ENCODE data around the gene FAM120A. TPM values are rescaled to one million over a fixed set of nuclear protein-coding genes. Genes with fewer than 3 reads are reported as not detected.
A peak's percentile ranks its signal among the peaks of the same experiment; 100 is the strongest.

Gene FAM120A
- total RNA-seq, 2 donors from 2014 or later, result 79.6 to 79.7 TPM

DNA sequence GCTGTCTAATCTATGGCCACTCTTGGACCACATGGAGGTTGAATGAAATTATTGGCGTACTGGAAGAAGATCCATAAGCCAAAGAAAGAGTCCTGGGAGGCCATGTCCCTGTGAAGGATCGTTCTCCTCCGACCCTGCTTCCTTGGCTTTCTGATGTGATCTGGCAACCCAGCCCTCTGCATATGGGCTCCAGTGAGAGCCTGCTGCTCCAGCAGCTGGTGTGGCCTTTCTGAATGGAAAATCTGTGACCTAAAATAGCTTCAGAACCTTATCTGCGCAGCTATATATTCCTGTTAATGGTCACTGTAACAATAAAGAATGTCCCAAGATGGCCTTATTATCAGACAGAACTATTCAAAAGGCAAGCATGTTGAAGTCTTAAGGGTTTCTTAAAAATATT lies 84.7 kb downstream of the FAM120A start:
- no peak for DNase-seq
- intact Hi-C loops (cut with DNase I), result no loop called here
- ATAC-seq, result no peak

DNA sequence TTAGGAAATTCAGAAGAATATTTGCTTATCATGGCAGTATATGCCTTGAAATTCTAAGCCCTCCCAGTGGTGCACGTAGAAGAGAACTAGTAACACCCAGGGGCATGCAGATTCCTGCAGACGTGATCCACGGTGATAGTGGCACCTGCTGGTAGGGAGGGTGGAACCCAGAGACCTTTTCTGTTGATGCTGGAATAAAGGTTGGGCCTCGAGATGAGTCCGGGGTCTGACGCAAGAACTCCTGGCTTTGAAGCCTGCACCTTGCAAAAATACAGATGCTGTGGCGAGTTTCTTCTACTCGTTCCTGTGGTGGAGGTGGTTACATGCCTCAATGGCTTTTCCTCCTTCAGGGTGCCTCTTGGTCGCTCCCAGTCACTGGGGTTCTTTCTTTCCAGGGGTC lies 85.4 kb downstream of the FAM120A start:
- intact Hi-C loops (cut with DNase I), result no loop called here
- DNase-seq (no peak), ATAC-seq (no peak)

DNA sequence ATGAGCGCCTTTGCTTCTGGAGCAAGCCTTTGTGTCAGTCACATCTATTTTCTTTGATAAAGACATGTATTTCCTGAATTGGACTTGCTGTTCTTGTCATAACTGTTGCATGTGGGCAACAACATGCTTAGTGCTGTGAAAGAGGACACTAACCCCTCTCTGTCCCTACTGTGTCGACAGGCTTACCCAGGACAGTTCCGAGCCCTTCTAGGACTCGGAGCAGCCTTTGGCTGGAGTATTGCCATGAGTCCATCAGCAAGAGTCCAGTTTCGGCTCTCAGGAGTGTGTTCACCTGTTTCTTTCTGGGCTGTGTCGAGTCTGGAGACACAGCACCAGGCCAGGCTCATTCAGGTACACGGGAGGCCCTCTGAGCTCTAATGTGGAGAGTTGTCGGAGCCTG lies 88.8 kb downstream of the FAM120A start:
- no peak for DNase-seq
- ATAC-seq, result peak; percentile 16 to 39
- intact Hi-C loops (cut with DNase I), result loop anchor here in 1 of 2 donors (10.0 kb wide), 1 partner anchor 386 kb away; no protein-coding TSS in a partner anchor

DNA sequence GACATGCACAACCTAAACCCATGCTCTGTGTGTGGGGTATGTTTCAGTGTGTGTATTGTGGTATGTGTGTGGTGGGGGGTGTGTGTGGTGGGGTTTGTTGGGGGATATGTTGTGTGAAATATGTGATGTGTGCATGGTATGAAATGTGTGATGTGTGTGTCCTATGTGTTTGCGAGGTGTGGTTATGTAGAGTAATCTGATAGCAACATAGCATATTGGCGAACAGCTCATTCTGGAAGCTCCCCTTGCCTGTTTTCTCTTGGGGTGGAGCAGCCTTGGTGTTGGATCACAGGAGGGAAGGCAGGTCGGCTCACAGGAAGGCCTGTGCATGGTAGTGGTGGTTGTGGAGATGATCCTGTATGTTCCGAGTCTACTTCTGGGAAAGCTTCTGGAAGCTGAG lies 89.5 kb downstream of the FAM120A start:
- intact Hi-C loops (cut with DNase I), result loop anchor here in 1 of 2 donors (10.0 kb wide), 1 partner anchor 386 kb away; no protein-coding TSS in a partner anchor

DNA sequence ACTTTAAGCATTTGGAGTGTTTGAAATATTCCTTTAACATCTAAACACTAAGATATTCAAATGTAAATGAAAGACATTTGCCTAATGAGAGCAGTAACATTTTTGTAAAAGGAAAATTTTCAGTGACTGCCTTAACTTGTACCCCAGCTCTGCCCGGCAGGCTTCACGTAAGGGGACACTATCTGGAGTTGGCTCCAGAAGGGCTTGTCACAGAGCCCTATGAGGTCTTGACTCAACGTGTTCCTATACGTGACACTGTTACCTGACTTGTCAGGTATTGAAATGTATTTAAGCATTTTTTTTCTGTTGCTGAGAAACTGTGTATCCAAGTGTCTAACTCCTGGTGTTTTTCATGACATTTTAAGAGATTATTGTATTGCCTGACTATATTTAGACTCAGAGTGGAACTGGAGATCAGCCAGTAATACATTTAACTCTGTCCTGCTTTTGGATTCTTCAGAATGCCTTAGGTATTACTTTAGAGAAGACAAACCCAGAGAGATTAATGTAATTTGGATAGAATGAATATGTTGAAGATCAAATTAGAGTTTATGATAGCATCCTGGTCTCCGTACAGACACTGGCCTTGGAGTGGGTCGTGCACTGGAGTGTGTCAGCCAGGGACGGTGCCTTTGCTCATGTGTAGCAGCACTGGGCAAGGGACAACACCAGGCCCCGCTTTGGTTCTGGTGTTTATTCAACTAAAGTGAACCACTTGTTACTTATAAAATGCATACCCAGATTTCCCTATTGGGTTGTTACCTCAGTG lies 90.3 kb downstream of the FAM120A start:
- DNase-seq (no peak), ATAC-seq (peak in 1 of 2 donors; percentile 58)
- intact Hi-C loops (cut with DNase I), result loop anchor here in 1 of 2 donors (10.0 kb wide), 1 partner anchor 387 kb away; no protein-coding TSS in a partner anchor

More for the DNA sequence above, 89.5 kb downstream of the FAM120A start:
- no peak for DNase-seq
- no peak for ATAC-seq

DNA sequence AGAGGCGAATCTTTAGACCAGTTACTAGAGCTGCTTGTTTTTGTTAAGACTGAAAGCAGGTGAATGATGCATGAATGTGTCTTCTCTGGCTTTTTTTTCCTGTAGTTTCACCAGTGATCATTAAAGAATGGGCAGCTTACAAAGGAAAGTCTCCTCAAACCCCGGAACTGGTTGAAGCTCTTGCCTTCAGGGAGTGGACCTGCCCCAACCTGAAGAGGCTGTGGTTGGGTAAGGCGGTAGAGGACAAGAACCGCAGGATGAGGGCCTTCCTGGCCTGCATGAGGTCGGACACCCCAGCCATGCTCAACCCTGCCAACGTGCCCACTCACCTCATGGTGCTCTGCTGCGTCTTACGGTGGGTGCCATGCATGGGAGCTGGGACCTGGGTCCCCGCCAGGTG lies 91.6 kb downstream of the FAM120A start:
- DNase-seq, result no peak
- ATAC-seq, result no peak
- intact Hi-C loops (cut with DNase I), result loop anchor here in 1 of 2 donors (10.0 kb wide), 1 partner anchor 388 kb away; no protein-coding TSS in a partner anchor

DNA sequence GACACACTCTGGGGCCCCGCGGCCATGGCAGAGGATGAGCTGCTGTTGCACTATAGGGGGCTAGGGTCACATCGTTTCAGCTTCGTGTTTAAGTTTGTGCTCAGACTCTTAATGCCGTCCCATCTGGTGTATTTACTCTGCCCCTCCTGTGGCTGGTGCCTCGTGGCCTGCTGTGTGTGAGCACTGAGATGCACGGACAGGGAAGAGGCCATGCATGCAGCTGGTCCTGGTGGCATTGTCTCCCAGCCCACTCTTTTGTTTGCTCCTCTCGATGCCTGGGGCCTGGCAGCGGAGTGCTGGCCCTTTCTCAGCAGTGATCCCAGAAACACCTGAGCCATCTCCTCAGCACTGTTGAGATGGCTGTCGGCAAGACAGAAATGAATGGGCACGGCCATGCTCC lies 94.9 kb downstream of the FAM120A start:
- intact Hi-C loops (cut with DNase I), result loop anchor here in 1 of 2 donors (10.0 kb wide), 1 partner anchor 392 kb away; no protein-coding TSS in a partner anchor
- no peak for ATAC-seq
- DNase-seq, result no peak

DNA sequence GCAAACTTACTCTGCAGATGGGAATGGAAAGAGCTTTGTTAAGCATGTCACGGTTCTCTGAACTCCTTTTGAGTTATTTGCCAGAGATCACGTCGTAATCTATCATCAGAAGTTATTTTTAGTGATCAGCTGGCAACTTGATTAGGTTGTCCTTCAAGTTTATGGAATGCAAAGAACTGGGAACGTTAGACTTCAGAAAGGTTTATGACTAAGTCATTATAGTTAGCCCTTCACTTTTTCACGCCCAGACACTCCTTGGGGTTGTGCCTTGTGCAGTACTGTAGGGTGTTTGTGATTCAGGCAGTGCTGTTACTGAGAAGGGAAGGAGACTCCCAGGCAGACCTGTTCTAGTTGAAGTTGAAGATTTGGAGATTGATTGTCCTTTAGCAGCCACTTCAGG lies 98.1 kb downstream of the FAM120A start:
- intact Hi-C loops (cut with DNase I), result loop anchor here in 1 of 2 donors (10.0 kb wide), 1 partner anchor 395 kb away; no protein-coding TSS in a partner anchor
- ATAC-seq (peak in 1 of 2 donors; percentile 42), DNase-seq (no peak)

DNA sequence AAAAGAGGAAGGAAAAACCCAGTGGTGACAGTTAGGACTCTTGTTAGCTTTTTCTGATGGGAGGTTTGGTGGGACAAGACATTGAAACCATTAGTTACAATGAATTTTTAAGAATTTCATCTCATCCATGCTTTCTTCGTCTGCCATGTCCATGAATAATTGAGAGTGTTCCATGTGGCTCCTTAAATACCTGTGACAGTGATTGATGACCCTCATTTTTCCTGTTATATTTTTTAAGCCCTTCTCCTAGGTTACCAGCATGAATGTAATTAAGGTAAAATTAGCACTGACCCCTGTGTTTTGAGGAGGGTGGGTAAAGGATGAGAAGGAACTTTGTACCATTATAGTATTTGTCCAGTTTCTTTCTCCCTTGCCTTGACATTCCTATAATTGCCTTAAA lies 101.4 kb downstream of the FAM120A start:
- intact Hi-C loops (cut with DNase I), result no loop called here
- DNase-seq, result no peak
- ATAC-seq, result no peak

DNA sequence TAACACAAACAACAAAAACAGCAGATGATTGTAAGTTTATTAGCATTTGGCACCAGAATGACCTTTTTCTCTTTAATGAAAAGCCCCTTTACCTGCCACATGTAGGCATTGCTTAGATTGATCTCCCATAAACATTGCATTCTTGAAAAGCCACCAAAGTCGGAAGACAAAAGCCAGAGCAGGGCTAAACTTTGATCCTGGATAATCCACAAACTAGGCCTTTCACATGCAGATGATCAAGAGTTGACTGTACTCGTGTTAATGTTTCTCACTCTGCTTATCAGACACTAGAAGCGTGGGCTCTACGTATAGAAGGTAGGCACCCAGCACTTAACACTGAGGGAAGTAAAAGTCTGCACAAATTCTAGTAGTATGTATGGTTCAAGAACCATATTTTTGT lies 103.9 kb downstream of the FAM120A start:
- intact Hi-C loops (cut with DNase I), result no loop called here
- no peak for DNase-seq

DNA sequence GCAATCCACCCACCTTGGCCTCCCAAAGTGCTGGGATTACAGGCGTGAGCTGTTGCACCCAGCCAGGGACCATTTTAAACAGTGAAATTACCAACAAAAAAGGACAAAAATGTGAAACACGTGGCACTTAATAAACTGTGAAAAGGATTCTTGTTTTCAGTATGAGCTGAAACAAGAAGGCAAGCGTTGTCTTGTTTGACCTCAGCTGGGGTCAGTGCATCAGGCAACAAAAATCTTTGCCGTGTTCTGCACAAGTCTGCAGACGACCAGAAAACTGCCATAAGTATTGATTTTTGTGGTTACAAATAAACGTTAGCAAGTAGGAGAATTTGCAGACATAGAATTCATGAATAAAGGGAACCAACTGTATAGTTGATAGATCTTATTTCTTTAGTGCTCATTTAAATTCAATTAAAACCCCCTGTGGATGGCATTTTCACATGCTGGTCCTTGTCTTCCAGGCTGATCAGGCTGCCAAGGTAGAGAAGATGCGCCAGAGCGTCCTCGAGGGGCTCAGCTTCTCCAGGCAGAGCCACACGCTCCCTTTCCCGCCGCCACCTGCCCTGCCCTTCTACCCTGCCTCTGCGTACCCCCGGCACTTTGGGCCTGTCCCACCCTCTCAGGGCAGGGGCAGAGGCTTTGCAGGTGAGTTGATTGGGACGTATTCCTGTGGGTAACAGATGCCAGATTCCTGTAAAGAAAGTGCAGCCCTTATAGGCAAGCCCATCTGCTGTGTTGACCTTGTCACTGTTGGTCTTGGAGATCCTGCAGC lies 106.1 kb downstream of the FAM120A start:
- DNase-seq (no peak), ATAC-seq (no peak)
- intact Hi-C loops (cut with DNase I), result no loop called here

More for the DNA sequence above, 103.9 kb downstream of the FAM120A start:
- no peak for ATAC-seq

DNA sequence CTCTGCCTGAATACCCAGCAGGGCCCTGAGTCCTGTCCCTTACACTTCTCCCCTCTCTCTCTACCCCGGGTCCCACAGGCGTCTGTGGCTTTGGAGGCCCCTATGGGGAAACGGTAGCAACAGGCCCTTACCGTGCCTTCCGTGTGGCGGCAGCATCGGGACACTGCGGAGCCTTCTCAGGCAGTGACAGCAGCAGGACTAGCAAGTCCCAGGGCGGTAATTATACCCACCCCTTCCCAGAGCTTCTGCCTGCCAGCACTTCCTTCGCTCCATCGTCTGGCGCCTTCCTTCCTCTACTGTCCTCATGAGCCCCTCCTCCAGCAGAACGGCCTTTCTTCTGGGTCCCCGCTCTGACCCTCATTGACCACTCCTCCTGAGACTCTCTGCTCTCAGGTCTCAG lies 107.0 kb downstream of the FAM120A start:
- intact Hi-C loops (cut with DNase I), result no loop called here
- DNase-seq (no peak), ATAC-seq (no peak)

DNA sequence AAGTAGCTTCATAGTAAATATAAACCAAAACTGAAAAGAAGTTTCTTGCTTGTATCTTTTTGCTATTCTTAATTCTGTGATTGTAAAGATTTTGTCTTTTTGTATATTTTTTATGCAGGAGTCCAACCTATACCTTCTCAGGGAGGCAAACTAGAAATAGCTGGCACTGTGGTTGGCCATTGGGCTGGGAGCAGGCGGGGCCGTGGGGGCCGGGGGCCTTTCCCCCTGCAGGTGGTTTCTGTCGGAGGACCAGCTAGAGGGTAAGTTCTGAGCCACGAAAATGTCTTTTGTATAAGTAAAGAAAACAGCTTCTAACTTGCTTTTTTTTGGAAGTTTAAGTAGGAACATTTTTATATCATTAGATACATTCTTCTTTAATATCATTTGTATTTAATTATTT lies 109.5 kb downstream of the FAM120A start:
- intact Hi-C loops (cut with DNase I), result no loop called here
- ATAC-seq, result no peak
- DNase-seq, result no peak

DNA sequence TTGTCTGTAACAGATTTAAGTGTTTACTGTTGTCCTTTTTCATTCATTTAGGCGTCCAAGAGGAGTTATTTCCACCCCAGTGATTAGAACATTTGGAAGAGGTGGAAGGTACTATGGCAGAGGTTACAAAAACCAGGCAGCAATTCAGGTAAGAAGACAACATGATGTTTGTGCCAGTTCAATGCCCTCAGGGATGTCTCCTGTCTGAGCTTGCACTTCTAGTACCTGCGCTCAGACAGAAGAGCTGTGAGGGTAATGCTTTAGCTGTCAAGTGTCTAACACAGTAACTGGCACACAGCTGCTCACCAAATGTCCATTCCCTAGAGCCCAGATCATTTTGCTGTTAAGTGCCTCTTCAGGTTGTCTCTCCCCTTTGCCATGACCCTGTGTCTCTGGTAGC lies 110.7 kb downstream of the FAM120A start:
- intact Hi-C loops (cut with DNase I), result no loop called here
- DNase-seq (no peak), ATAC-seq (no peak)

DNA sequence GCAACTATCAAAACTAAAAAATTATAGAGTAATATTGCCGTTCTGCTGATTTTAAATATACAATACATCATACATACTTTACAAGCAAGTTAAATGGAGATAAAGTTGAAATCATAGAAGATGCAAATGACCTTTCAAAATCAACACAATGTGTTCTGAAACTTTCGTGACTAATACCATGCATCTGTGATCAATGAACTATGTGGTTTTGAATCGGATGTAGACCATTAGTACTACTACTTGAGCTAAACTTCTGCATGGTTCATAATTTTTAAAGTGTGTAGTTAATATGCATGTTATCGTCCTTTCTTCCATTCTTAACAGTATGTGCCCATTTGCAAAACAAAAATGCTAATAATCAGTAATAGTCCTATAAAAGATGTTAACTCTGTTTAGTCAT lies 113.6 kb downstream of the FAM120A start:
- intact Hi-C loops (cut with DNase I), result loop anchor here in 1 of 2 donors (5.0 kb wide), 1 partner anchor 113 kb away; the partner anchor contains the start of genes FAM120A and FAM120AOS
- DNase-seq (no peak), ATAC-seq (no peak)

DNA sequence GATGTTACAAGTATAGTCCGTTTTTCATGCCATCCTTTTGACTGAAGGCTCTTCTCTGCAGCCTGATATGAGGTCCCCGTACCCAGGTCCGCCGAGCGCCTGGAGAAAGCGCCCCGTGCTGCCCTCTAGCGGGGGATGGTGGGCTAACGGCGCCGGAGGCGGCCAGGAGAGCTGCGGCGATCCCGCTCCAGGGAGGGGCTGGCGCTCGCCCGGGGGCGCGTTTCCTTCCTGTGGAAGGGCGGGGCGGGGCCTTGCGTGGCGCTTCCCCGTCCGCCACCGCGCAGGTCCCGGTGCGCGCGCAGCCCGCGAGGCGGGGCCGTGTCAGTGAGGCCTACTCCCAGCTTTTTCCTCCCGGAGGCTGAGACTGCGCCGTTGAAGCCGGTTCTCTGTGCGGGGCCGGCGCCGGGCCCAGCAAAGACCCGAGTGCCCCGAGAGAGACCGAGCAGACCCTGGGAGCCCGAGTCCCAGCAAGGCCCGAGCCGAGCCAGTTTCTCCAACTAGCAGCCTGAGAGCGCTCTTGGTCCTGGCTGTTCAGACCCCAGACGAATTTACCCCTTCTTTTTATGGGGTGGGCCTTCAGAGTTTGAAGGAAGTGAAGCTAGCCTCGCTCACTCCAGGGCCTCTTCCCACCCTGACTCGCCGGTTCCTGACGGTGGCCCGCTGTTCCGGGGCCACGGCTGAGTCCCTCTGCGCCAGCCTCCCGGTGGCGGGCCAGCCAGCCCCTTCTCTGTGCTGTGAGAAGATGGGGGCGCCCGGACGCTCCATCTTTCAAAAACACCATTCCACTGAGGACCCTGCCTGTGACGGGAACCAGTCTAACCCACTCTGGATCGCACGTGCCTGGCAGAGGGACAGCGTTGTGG lies 115.2 kb downstream of the FAM120A start:
- intact Hi-C loops (cut with DNase I), result loop anchor here in 1 of 2 donors (5.0 kb wide), 1 partner anchor 114 kb away; the partner anchor contains the start of genes FAM120A and FAM120AOS
- DNase-seq (peak; percentile 99), ATAC-seq (peak; percentile 99)

DNA sequence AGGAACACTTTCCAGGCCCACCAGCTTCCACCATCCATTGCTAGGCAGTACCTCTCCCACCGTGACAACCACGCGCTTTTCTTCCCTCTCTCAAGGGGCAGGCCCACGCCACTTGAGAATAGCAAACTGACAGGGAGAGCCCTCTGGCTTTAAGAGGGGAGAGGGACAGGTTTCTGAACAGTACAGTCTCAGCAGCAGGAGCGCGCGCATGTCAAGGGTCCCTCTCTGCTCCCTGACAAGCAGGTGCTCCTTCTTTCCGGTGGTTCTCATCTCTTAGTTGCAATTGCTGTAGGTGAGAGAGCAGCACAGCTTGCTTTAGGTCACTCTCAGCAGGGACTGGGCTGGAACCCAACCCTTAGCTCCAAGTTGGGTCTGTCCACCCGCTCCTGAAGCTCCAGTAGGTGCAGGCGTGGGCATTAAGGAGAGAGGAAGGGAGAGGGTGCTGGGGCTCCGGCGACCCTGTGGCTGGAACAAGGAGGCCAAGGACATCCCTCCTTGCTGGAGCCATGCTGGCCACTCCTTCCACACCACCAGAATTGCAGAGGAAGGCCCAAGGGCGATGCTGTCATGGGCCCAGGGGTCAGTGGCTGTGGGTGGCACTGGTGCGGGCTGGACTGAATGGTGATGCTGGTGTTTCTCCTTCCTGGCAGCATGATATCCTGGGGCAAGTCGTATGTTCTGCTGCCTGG lies 115.9 kb downstream of the FAM120A start:
- ATAC-seq (peak; percentile 16), DNase-seq (no peak)
- intact Hi-C loops (cut with DNase I), result loop anchor here in 1 of 2 donors (5.0 kb wide), 1 partner anchor 115 kb away; the partner anchor contains the start of genes FAM120A and FAM120AOS

DNA sequence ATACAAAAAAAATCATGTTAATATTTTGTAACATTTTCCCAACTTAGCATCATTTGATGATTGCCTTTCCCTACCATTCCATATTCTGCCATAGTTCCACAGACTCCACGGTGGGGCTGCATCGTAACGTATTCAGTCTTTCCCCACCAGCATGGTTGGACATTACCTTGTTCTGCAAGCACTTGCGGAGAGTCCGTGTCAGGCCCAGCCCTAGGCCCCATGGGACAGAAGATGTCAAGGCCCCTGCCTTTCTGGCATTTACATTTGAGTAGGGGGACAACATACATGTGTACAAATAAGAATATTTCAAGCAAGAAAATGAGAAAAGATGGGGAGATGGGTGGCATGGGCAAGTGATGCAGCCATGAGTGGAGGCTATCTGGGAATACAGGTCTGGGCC lies 116.7 kb downstream of the FAM120A start:
- ATAC-seq (no peak), DNase-seq (no peak)
- intact Hi-C loops (cut with DNase I), result loop anchor here in 1 of 2 donors (5.0 kb wide), 1 partner anchor 116 kb away; the partner anchor contains the start of genes FAM120A and FAM120AOS
